Fibroblast of pulmonary artery (primary cell): ENCODE data around the gene AMN.

Experiments used
- DNase-seq: peaks from one replicate; pipeline ENCODE4 v3.0.0-alpha.2; 2010; ENCODE audit warnings: low read depth
- H3K4me3 ChIP-seq: replicated peaks from 2 replicates; pipeline ENCODE4 v1.5.1; 2011; ENCODE audit warnings: low read depth, mild to moderate bottlenecking, control low read depth, low read length, moderate library complexity
- TF ChIP-seq, protein P1 (sequence below): IDR thresholded peaks from 2 replicates; pipeline ENCODE4 v1.5.1; 2011; ENCODE audit warnings: mild to moderate bottlenecking, control low read depth, low read length, inconsistent platforms; ENCODE audit errors: missing control alignments

AMN gene

DNA sequence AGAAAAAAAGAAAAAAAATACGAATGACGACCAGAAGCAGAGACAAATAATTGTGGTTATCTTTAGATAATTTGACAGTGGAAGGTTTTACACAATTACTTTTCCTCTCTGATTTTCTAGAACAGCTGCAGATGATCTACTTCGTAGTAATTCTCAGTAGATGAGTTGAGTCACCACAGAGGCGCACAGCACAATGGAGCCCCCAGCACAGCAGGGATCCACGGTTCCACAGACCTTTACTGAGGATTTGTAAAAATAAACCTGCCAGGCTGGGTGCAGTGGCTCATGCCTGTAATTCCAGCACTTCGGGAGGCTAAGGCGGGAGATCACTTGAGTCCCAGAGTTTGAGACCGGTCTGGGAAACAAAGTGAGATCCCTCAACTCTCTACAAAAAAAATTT, 29.3 kb downstream of the AMN start:
- TF ChIP-seq, protein P1, sequence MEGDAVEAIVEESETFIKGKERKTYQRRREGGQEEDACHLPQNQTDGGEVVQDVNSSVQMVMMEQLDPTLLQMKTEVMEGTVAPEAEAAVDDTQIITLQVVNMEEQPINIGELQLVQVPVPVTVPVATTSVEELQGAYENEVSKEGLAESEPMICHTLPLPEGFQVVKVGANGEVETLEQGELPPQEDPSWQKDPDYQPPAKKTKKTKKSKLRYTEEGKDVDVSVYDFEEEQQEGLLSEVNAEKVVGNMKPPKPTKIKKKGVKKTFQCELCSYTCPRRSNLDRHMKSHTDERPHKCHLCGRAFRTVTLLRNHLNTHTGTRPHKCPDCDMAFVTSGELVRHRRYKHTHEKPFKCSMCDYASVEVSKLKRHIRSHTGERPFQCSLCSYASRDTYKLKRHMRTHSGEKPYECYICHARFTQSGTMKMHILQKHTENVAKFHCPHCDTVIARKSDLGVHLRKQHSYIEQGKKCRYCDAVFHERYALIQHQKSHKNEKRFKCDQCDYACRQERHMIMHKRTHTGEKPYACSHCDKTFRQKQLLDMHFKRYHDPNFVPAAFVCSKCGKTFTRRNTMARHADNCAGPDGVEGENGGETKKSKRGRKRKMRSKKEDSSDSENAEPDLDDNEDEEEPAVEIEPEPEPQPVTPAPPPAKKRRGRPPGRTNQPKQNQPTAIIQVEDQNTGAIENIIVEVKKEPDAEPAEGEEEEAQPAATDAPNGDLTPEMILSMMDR: no peak
- DNase-seq: no peak
- no peak overlapping the region for H3K4me3 ChIP-seq

DNA sequence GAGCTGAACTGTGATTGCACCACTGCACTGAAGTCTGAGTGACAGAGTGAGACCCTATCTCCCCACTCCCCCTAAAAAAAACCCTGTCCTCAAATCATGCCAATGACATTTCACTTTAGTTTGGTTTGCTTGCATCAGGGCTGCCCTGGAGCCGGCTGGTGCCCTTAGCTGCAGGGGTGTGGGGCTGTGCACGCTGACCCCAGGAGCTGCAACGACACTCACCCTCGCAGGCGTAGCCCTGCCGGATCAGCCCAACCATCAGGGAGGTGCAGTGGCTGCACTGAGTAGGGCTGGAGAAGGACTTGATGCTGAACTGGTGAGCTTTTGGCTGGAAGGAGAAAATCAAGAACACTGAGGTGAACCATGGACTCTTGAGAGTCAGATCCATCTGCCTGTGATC, 29.8 kb downstream of the AMN start:
- no peak overlapping the region for H3K4me3 ChIP-seq
- DNase-seq: no peak
- TF ChIP-seq, protein P1: no peak

DNA sequence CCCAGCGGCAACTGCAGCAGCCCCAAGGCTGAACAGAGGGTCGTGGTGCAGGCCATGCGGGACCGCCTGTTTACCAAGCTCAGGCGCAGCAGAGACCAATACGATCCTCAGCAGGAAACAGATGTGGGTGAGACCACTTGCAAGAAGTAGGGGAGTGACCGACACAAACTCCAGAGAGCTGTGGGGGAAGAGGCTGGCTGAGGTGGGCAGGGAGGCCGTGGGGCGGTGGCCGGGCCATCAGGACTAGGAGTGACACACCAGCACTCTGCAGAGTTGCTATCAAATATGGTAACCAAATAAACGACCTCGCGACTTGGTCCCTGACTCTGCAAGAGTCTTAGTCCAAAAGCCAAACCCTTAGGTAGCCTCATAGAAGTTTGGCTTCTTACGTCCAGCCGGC, 30.6 kb downstream of the AMN start:
- no peak for DNase-seq
- no peak overlapping the region for H3K4me3 ChIP-seq
- TF ChIP-seq, protein P1: no peak

DNA sequence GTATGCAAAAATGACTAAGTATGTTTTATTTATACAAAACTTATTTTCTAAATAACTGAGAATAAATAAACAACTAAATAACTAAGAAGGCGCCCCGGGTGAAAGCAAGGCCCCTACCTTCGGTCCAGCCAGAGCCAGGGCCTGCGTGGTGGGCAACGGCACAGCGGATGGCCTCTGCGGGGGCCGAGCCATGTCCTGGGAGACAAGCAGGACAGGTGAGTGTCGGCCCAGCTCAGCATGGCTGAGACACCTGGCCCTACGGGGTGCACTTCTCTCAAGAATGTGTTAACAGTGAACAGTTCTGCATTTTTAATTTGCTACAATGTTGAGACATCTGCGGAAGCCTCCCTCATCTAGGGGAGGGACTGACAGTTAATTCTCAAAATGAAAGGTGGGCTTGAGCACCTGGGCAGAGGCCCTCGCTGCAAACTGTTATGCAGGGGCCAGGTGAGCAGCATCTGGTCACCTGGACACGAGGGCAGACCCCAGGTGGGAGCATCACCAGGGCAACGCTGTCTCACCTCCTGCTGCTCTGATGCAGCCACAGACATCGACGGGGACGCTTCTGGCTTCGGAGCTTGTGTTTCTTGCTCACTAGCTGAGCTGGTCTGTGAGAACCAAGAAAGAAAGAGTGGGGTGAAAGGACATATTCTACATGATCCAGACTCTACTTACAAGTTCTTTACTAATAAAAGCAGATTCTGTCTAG, 31.8 kb downstream of the AMN start:
- no peak for DNase-seq
- TF ChIP-seq, protein P1: no peak
- no peak overlapping the region for H3K4me3 ChIP-seq

DNA sequence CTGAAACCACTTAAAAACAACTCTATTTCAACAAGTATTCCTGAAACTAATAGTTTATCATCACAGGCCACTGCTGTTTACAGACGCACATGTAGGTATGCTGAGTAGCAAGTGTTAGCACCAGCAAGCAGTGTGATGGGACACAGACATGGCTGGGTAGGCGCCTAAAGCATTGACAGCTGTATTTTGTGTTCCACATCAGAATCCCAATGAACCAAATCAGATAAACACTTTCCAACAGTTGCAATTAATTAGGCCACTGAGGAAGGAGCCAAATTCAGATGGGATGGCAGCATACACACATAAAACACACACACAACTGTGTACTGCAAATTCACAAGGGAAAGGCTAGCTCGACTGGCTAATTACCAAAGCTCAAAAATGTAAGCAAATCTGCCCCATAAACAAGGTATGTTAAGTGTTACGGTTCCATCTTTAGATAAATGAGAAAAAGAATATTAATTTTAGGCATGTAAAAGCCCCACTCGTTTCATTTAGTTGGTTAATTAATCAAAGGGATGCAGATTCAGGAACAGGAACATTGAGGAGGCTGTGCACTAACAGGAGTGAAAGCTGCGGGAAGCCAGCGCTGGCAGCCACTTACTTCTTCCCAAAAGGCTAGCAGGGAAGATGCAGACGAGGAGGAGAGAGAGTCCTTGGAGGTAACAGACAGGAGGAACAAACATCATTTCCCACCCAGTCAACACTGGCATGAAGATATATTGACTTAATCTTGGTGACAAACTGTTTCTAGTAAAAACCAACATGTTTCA, 33.4 kb downstream of the AMN start:
- no peak overlapping the region for H3K4me3 ChIP-seq
- TF ChIP-seq, protein P1: no peak
- DNase-seq: no peak

DNA sequence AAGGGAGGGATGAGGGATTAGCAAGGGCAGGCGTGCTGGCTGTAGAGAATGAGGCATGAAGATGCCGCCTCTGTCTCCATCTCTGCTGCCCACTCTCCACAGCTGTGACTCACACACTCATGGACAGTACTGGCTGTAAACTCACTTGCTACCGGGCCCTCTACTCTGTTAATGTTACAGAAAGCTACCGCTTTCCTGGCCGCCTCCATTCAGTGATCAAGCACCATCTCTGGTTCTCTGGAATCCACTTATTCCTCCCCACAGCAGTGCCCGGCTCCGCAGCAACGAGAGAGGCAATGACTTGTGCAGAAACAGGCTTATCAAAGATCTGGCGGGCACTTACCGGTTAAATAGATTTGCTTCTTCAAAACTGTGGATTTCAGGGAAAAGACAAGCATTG, 34.8 kb downstream of the AMN start:
- no peak for DNase-seq
- TF ChIP-seq, protein P1: no peak
- no peak overlapping the region for H3K4me3 ChIP-seq
